AG08395 (cell line): ENCODE results near the gene PRKCSH.
"Not testable (repeated sequence)": the region's sequence is repeated elsewhere in the genome, so short reads cannot be mapped to it uniquely, and the experiment has no call there.

ENCODE experiments used
- DNase-seq: peaks from one replicate; pipeline ENCODE4 v3.0.0; 2012; ENCODE audit warnings: mixed read lengths, low spot score

PRKCSH gene, protein sequence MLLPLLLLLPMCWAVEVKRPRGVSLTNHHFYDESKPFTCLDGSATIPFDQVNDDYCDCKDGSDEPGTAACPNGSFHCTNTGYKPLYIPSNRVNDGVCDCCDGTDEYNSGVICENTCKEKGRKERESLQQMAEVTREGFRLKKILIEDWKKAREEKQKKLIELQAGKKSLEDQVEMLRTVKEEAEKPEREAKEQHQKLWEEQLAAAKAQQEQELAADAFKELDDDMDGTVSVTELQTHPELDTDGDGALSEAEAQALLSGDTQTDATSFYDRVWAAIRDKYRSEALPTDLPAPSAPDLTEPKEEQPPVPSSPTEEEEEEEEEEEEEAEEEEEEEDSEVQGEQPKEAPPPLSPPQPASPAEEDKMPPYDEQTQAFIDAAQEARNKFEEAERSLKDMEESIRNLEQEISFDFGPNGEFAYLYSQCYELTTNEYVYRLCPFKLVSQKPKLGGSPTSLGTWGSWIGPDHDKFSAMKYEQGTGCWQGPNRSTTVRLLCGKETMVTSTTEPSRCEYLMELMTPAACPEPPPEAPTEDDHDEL

GRCh38 chr19:11435057-11435832 lies at the start of gene PRKCSH, which contains the start of gene ODAD3:
Gene PRKCSH (plus strand): TSS chr19:11435635. CDS start chr19:11436118, 483 bp downstream.
Gene ODAD3 (minus strand): TSS chr19:11435121. CDS start chr19:11435016, 105 bp downstream.
- DNase-seq = peak; percentile 100

DNA sequence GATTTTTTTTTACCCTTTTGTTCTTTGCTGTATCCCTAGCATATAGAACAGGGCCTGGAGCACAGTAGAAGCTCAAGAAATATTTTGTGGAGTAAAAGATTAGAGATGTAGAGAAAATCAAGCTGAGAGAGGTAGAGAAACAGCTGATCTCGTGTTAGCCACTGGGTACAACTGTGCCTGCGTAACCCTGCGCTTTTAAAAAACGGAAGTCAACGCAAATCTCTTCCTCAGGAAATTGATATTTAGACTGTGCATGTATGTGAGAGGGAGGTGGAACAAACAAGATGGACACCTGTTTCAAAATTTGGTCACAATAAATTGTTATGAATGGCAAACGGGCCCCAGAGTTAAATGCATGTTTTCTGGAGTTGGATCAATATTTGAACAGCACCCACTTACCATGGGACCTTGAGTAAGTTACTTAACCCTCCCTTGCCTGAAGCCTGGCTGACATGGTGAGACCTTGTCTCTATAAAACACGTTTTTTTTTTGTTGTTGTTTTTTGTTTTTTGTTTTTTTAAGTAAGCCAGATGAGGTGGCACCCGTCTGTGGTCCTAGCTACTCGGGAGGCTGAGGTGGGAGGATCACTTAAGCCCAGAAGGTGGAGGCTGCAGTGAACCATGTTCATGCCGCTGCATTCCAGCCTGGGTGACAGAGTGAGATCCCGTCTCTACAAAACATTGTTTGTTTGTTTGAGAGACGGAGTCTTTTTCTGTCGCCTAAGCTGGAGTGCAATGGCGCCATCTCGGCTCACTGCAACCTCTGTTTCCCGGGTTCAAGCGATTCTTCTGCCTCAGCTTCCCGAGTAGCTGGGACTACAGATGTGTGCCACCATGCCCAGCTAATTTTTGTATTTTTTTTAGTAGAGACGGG lies 48.0 kb upstream of the PRKCSH start:
- no peak for DNase-seq

- no peak for DNase-seq
These were observed 45.1 kb upstream of the PRKCSH start for GRCh38 chr19:11390359-11390758.

DNA sequence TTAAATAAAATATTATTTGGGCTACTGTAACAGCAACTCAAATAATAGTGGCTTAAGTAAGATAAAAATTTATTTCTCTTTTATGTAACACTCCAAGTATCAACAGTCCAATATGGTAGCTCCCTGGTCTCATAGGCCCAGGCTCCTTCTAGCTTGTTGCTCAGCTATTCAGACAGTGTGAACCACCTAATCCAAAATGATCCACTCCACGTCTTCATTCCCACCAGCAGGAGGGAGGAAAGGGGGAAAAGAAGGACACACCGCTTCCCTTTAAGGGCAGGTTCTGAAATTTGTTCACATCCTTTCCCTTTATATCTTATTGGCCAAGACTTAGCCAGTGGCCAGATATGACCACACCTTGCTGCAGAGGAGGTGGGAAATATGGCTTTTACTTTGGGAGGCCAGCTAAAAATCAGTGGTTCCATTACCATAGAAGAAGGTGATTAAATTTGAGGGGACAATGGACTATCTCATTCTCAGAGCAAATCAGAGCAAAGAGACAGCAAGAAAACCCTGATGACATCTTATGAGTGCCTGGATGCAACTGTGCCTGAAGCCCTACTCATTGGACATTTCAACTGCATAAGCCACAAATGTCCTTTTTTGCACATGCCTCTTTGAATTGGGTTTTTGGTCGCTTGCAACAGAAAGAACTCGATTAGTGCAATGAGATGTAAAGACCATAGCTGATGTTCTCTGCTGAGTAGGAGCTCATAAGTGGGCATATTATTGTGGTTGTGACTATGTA lies 44.3 kb upstream of the PRKCSH start:
- DNase-seq = no peak

DNA sequence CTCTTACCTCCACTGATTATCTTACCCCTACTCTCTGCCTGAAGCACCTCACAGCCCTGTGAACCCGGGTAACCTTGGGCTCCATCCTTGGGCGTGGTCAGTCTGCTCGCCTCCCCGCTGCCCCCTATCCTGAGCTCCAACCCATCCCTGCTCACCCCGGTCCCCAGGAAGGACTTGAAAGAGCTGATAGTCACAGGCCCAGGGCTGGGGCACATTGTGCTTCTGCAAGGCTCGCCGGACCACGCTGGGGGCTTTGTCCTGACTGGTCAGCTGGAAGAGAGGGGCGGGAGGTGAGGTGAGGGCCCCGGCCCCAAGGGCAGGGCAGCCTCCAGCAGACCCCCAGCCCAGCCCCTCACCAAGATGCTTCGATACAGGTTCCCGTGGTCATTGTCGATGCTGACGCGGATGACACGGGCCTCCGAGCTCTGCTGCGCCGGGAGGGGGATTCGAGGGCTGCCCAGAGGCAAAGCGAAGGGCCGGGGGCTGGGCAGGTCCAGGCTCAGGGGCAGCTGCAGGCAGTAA lies 38.3 kb upstream of the PRKCSH start:
- no peak for DNase-seq

DNA sequence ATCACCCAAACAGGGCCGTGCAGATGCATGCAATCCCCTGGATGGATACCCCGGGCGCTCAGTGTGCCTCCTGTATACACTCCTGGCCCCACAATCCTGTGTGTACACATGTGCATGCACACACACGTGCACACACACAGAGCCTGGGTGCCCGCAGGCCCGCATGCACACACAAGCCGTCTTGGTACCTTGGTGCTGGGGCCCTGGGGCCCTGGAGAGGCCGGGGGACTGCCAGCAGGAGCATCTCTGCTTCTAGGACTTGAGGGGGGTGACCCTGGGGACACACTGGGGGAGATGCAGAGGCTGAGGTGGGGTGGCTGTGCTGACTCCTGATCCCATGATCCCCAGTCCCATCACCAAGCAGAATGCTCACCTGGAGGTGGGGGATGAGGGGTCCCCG lies 35.8 kb upstream of the PRKCSH start:
- DNase-seq = no peak

DNA sequence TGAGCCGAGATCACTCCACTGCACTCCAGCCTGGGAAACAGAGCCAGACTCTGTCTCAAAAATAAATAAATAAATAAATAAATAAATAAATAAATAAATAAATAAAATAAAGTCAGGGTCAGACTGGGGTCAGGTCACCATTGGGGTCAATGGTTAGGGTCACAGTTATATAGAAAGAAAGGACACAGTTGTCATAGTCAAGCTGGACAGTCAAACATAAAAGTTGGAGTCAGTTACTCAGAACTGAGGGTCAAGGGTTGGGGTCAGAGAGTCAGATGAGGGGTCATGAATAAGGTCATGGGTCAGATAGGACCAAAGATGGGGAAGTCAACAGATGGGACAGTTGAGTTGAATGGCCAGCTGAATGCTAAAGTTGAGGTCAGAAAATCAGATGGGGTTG lies 34.6 kb upstream of the PRKCSH start:
- no peak for DNase-seq

DNA sequence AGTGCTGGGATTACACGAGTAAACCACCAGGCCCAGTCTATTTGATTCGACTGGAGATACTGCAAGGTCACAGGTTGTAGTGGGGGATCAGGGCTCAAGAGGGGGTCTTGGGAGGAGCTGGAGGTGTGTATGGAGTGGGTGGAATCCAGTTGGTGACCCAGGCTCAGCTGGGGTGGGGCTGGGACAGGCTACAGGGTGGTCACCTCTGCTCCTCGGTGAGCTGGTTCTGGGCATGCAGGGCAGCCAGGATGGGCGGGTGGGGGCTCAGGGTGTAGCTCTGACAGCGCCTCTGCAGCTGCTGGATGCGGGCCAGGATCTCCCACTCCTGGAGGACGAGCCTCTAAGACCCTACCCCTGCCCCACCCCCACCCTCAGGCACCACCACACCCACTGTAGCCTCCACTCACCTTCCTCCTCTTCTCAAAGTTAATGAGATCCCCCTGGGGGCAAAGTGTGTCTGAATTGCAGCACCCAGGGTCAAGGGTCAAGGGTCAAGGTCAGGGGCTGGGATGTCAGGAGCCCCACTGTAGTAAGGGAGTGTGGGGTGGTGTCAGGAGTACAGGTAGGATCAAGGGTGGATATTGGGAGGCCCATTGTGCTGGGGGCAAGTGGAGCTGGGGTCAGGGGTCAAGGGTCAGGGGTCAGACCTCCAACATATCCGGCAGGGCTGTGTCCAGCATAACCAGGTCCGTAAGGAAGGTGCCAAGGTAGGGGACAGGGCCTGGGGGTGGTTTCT lies 33.5 kb upstream of the PRKCSH start:
- no peak for DNase-seq

DNA sequence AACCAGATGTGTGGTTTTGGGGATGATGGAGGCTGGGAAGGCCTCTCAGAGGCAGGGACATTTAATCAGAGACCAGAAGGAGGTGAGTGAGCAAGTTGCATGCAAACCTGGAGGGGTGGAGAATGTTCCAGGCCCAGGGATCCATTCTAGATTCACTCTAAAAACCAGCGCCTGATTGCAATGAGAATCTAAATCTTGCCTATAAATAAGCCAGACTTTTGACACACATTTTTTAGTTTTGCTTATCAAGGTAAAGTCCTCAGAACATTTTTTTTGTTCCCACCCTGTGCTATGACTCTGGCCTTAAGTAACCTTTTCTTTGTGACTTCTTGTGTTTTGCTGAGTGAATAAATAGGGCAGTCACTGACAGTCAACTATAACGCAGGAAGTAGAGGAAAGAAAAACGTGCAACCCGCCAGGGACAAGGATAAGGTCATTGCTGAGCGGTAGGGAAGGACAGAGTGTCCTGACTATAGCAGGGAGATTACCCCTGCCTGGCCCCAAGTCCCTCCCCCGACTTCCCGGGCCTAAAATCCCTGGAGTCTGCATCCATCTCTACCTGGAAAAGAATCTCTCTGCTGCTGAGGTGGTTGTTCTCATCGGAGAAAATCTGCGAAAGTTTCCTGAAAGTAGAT lies 30.7 kb upstream of the PRKCSH start:
- DNase-seq = no peak

GRCh38 chr19:11405846-11406643 lies 29.4 kb upstream of the PRKCSH start:
- DNase-seq = no peak

- DNase-seq = not testable (repeated sequence)
These were observed 28.7 kb upstream of the PRKCSH start for GRCh38 chr19:11406703-11407236.

- DNase-seq = no peak
These were observed 26.8 kb upstream of the PRKCSH start for GRCh38 chr19:11408591-11408990.

- DNase-seq = no peak
These were observed 24.8 kb upstream of the PRKCSH start for GRCh38 chr19:11410682-11411081.

GRCh38 chr19:11414544-11414943 lies 20.9 kb upstream of the PRKCSH start:
- no peak for DNase-seq

- no peak for DNase-seq
These were observed 18.9 kb upstream of the PRKCSH start for GRCh38 chr19:11416346-11417052.

DNA sequence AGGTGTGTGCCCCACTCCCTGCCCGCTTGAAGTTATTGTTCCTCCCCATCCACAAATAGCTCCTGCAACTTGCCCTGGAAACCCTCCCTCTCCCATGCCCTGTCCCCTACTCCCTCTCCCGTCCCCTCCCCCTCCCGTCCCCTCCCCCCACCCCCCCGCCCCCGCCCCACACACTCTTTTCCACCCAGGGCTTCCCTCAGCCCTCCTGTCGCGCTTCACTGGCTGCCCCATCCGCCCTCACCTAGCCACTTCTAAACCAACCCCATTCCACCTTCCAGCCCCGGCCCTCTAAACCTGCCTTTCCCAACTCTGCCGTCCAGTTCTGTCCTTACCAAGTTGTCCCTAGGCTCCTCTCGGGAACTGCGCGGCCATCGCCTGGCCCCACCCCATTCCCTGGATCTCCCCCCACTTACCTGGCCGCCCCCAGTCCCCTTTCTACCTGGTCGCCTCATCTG lies 17.3 kb upstream of the PRKCSH start:
- DNase-seq = peak; percentile 1

GRCh38 chr19:11418549-11419506 lies 16.6 kb upstream of the PRKCSH start, which contains the start of gene RGL3:
Gene RGL3 (minus strand): TSS chr19:11419314. CDS start chr19:11419278, 36 bp downstream.
- peak; percentile 56 for DNase-seq
